DMS153 treated with DMSO at 0.1 percent for 48 hours (cell line): ENCODE results near the gene ITGA1.
"Not testable (repeated sequence)": the region's sequence is repeated elsewhere in the genome, so short reads cannot be mapped to it uniquely, and the experiment has no call there.

ENCODE experiments used
- DNase-seq: peaks from one replicate; lab custom pipeline; 2025; ENCODE audit not compliant: unreplicated experiment; lab: John Stamatoyannopoulos, UW

ITGA1 gene

DNA sequence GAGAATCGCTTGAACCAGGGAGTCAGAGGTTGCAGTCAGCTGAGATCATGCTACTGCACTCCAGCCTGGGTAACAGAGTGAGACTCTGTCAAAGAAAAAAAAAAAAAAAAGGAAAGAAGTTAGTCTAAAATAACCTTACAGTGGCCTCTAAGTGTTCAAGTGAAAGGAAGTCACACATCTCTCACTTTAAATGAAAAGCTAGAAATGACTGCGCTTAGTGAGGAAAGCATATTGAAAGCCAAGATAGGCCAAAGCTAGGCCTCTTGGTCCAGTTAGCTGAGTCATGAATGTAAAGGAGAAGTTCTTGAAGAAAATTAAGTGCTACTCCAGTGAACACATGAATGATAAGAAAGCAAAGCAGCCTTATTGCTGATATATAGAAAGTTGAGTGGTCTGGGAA is 38.1 kb downstream of the ITGA1 start:
- no peak for DNase-seq

DNA sequence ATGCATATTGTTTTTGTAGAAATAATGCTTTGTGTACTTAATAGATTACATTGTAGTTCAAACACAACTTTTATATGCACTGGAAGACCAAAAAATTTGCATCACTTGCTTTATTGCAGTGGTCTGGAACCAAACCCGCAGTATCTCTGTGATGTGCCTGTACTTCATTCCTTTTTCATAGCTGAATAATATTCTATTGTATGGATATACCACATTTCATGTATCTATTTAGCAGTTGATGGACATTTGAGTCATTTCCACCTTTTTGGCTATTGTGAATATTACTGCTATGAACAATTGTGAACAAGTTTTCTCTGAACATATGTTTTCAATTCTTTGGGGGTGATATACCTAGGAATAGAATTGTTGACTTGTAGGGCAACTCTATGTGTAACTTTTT is 40.1 kb downstream of the ITGA1 start:
- no peak for DNase-seq

DNA sequence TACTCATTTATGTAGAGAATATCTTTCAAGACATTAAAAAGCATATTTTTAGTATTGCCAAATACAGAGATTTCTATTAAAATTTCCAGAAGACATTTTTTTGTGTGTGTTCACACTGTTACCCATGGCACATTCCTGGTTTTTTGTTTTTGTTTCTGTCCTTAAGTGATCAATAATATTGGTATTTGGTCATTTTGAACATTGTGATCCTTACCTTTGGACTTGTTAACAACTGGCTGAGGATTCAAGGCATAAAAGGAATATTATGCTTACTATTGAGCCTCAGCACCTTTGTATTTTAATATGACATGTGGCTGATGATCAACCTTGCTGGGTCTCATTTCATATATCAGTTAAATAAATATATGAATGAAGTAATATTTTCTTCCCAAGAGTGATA is 41.9 kb downstream of the ITGA1 start:
- no peak for DNase-seq

DNA sequence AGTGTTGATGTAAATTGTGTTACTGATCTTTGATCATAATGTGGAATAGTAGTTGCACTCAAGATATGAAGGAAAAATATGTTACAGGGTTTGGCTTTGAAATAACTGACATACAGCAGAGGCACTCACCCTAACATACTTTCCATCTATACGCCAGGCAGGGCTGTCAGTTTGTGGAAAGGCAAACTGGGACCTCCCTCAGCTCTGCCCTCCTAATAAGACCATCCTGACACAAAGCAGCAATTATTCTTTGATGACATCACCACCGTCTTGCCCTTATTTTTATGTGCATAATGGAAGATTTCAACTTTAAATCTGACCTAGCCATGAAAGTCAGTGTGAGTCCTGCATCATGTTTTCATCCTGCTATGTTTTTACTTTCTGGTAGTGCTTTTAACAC is 42.9 kb downstream of the ITGA1 start:
- no peak for DNase-seq

DNA sequence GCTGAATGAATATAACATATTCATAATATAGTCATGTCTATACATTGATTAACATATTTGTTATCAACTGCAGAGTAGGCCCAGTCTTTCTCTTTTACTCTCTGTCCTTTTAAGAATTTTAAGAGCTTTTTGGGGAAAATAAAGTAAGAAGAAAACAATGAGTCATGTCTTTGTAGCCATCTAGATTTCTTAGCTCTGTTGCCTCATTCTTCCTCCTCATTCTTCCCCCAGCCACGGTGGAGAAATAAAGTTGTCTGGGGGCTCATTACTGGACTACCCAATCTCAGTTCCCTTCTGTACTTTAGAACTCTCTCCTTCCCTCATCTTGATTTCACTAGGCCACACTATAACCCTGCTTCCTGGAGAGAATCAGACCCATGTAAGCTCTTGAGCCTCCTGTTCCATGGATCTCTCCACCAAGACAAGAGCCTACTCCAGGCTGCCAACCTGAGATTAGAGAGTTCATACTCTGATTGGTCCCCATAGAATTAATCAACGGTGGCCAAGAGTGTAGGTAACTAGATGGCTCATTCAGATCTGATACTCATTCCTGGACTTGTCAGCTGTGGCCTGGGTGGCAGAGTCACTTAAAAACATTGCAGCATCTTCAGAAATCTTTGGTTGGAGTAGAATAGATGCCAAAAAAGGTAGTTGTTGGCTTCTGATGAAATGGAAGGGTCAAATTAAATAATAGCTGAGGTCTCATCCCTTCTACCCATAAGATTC is 44.2 kb downstream of the ITGA1 start:
- no peak for DNase-seq

DNA sequence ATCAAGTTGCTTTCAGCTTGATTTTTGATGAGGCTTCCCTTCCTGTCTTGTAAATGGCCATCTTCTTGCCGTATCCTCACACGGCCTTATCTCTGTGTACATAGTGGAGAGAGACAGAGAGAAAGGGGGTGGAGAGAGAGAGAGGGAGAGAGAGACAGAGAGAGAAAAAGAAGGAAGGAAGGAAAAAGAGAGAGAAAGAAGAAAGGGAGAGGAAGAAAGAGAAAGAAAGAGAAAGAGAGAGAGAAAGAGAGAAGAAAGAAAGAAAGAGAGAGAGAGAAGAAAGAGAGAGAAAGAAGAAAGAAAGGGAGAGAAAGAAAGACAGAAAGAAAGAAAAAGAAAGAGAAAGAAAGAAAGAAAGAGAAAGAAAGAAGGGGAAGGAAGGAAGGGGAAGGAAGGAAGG is 46.6 kb downstream of the ITGA1 start:
- no peak for DNase-seq

DNA sequence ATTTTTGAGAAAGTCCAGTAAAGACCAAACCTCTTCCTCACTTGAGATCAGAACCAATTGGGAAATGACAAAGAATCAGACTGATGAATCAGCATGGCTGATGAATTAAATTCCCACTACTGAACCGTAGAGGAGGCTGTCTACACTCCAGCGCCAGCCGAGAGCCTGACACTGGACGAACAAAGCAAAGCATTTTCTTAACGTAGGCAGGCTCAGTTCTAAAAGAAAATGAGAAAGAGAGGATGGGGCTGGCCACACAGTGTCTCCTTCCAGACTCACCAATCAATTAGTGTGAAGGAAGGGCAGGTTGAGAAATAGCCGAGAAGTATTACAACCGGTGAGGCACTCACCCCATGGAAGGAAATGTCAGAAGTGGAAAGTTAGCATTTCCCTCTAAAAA is 49.4 kb downstream of the ITGA1 start:
- no peak for DNase-seq

DNA sequence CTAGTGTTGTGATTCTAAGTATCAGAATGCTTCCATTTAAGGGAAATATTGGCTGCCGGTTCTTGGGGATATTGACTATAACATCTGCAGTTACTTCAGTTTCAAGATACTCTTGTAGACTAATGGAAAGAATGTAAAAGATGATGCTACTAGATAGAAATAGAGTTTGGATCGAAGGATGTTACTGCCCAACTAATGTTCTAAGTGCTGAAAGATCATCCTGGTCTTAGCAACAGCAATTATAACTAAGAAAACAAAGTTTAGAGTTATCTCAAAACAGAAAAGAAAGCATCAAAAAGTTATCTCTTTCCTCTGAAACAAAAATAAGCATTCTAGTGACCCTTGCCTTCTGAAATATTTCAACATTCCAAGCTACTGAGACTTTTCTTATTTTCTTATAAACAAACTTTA is 49.9 kb downstream of the ITGA1 start:
- no peak for DNase-seq

DNA sequence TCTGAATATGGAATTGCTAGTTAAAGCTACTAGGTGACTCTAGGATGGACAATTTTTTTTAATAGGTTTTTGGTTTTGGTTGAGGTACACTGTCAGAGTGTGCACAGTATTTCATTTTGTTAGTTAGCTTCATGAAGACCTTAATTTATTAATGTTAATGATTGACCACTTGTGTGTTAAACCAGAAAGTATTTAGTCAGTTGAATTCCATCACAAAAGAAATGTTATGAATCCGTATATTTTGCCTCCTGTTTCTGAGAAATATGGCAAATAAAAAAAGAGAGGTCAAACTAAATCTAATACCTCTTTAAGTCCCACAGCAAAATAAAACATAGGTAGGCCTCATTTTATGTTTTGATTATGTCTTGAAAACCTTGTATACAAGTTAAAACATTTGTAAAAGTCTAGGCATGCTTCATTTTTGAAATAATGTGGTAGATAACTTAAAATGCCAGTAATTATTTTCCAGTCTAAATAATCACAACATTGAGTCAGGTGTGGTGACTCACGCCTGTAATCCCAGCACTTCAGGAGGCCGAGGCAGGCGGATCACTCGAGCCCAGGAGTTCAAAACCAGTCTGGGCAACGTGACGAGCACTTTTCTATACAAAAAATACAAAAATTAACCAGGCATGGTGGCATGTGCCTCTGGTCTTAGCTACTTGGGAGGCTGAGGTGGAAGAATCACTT is 50.8 kb downstream of the ITGA1 start:
- DNase-seq, result no peak

DNA sequence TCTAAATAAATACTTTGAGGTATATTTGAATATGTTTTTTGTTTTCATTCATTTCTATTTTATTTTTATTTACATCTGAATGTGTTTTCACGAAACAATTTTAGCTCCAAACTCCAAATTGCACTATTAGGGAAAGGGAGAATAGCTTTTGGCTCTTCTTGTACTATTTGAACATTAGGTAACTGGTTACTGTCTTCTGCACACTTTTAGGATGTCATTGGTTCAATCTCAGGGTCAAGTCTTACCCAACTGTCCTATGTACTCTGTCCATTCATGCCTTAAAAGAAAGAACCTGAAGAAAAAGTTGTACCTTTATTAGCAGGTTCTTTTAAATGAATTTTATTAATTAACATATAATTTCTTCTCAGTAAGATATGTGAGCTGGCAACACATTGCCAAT is 51.6 kb downstream of the ITGA1 start:
- no peak for DNase-seq

DNA sequence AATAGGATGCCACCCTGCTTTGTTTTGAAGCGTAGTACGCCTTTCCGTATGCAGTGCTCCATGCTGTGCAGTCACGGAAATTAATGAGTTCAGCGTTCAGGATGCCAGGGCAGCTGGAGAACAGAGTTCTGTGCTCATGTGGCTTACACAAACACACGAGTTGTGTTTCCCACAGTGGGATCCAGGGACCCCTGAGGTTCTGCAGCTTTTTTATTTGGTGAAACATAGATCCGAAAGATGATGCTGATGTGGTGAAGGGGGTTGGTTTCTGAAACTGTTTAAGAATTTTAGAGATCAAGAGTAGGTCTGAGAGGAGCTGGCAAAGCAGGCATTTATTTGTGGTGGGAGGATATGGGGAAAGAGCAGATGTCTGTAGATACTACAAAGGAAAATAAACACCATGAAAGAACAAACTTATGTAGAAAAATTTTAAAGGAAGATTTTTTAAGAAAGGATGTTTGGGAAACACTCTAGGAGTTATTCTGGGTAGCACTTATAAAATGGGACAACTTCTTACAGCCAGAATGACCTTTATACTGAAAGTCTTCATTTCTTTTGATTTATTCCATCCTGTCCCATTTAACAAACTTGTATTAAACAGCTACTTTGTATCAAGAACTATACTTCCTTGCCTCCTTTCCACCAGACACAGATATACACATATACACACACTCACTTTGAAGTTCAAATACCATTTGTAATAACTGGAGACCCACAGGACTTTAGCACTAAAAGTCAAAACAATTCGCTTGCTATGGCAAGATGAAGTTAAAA is 52.7 kb downstream of the ITGA1 start:
- no peak for DNase-seq

DNA sequence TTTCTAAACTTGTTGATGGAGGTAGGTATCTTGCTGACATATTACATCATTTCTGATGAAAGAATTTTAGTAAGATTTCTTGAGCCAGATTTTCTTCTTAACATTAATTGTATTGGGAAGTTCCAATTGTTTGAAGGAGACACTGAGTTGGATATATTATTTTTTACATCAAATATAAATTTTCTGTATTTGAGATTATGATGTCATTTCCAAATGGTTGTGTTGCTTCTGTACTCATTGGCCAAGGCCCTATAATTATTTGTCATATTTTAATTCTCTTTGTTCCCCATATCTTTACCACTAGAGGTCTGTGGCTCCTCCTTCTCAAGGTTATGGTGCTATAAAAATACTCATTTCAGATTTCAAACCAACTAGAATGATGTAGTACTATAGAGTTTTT is 53.4 kb downstream of the ITGA1 start:
- no peak for DNase-seq

DNA sequence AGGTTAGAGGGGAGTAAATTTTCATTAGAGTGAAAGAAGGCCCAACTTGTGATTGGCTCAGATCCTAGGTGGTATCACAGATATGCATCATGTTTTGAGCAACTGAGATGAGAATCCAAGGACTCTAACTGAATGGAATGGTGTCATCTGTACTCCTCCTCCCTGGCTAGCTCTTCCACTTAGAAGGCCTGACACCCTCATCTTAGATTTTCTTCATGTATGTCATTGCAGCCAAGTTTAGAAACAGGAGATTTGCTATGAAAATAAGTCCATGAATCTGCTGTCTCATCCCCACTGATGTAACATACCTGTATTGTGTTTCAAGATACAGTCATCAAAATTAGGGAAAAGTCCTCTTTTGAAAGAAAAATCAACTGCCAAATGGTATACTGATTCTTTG is 54.4 kb downstream of the ITGA1 start:
- no peak for DNase-seq

DNA sequence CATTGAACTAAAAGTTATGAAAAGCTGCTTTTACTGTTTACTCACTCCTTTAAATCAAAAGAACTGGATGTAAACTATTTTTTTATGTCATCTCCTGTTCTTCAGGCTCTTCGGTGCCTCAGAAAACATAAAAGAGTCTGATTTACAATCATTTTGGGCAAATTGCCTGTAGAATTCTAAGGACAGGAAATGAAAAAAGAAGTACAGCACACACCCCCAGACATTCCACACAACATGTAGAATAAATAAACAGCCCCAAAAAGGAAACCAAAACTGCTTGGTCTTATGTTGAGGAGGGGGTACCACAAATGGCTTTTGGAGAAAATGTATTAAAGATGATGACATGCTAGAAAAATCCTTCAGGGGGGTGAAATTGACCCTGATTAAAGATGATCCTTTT is 57.2 kb downstream of the ITGA1 start:
- DNase-seq, result no peak

DNA sequence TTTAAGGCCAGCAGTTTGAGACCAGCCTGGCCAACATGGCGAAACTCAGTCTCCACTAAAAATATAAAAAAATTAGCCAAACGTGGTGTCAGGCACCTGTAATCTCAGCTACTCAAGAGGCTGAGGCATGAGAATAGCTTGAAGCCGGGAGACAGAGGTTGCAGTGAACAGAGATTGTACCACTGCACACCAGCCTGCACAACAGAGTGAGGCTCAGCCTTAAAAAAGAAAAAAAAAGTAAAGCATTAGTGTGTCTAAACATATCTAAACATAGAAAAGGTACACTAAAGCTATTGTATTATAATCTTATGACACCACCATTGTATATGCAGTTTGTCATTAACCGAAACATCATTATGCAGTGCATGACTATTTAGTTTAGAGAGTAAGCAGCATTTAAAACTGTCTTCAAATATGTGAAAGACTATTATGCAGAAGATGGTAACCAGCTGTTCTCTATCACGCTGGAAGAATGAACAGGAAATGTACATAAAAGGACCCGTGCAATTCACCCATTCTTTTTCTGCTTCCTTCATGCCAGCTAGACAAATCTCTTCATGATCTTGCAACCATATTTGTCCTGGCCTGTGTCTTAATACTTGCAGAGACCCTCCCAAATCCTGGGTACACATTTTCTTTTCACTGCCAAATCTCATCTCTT is 58.6 kb downstream of the ITGA1 start:
- no peak for DNase-seq

DNA sequence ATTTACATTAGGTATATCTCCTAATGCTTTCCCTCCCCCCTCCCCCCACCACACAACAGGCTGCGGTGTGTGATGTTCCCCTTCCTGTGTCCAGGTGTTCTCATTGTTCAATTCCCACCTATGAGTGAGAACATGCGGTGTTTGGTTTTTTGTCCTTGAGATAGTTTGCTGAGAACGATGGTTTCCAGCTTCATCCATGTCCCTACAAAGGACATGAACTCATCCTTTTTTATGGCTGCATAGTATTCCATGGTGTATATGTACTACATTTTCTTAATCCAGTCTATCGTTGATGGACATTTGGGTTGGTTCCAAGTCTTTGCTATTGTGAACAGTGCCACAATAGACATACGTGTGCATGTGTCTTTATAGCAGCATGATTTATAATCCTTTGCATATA is 61.0 kb downstream of the ITGA1 start:
- DNase-seq, result not testable (repeated sequence)

DNA sequence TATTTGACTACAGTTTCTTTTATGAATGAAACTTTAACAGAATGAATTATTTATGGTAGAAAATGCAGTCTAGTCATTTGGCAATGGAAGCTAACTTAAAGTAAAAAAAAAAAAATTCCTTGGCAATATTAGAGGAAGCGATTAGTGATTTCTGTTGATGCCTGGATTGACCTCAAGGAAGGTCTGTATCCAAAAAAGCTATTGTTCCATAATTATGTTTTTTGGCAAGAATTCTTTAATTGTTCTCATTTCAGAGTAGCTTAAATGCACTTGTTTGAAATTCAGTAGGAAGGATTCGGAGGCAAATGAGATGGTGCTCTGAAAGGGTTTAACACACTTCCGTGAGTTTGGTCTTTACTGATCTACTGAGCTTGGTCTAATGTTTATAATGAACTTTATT is 61.8 kb downstream of the ITGA1 start:
- DNase-seq, result no peak

DNA sequence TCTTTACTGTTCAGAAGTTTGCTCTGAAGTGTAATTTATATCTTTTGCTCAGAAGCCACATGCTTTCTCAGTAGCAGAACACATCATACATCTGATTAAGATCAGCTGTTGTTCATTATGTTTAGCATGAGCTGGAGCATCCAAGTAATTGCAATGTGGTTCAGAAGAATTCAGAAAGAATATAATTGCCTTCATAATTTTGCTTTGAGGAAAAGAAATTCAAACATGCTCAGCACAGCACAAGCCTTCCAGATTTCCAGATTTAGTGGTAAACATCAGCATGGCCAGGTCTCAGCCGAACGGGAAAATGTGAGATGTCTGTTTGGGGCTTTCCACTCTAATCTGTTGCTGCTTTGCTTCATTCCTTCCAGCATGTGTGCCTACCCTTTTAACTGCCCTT is 65.9 kb downstream of the ITGA1 start:
- no peak for DNase-seq

DNA sequence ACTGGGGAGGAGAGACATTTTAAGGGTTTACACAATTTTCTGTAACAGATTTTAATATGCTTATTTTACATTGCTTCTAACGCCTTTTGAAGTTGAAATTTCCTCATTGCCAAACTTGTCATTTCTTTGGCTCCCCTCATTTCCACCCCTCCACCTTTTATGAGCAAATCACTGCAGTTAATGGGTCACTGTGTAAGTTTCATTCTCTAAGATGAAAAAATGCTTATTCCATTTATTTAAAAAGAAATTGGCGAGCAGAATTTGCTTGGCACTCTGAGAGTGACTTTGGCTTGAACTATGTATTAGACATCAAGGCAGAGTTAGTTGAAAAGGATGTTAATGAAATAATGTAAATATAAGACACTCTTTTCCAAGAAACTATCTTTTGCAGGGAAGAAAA is 66.6 kb downstream of the ITGA1 start:
- no peak for DNase-seq

DNA sequence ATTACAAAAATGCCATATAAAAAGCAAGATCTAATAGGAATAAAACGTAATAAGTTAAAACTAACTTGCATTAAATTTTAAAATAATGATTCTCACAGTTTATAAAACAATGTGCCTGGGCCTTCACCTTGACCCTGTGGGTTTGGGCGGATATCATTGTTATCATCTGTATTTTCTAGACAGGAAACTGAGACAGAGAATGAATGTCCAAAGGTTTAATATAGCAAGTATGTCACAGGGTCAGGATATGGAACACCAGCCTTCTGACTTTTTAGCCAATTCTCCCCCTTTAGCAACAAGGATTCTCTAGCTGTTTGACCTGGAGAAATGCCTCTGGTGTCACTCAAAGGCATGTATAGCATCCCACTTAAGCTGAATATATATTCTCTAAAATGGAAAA is 67.2 kb downstream of the ITGA1 start:
- DNase-seq, result no peak

DNA sequence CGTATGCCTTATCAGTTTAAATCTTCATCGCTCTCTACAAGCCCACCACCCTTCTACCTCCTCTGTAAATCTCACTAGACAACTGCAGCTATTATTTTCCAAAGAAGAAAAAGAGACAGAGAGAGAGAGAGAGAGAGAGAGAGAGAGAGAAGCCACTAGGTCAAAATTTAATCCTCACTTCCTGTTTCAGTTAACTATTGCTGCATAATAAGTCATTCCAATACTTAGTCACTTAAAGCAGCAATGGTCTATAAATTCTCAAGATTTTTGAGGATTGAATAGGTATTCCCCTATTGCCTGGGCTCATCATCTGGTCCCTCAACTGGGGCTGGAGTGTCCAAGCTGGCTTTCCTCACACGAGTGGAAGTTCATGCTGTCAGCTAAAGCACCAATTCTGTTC is 68.8 kb downstream of the ITGA1 start:
- DNase-seq, result no peak

DNA sequence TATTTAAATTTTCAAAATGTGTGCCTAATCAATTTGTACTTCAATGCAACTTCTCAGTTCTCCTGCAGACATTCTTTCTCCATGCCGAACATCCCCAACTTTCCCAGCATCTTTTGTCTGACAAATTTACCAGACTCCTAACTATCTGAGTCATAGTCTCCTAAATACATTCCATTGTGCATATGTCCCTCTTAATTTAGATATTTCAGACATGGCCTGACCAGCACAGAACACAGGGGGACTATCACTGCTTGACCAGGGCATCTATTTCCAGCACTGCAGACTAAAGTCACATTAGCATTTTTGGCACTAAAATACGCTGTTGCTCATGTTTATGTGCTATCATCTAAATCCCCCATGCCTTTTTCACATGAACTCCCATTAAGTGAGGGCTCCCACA is 71.9 kb downstream of the ITGA1 start:
- no peak for DNase-seq
